ENCODE data around the gene LRRC32.

- no peak for TF ChIP-seq EP300 (IDR thresholded peaks at IDR 0.05)
- TF ChIP-seq CTCF (IDR thresholded peaks at IDR 0.05), result no peak
- TF ChIP-seq POLR2A (IDR thresholded peaks at IDR 0.05), result no peak
- TF ChIP-seq POLR2AphosphoS5 (IDR thresholded peaks at IDR 0.05), result no peak
Measured at GRCh38 chr11:76678321-76678720, 7.8 kb upstream of the LRRC32 start.
